SU-DHL-6 (cell line): Measurements from ENCODE around the gene COX6B2.

Source experiments
- EZH2phosphoT487 ChIP-seq: fragments of 200-600 bp; sonication (generic), shearing (Covaris generic); conservative IDR thresholded peaks from 2 replicates; pipeline ENCODE4 v1.6.1; 2018; ENCODE audit warnings: mild to moderate bottlenecking, antibody characterized with exemption, low read length, moderate library complexity, mixed read lengths
- TF ChIP-seq, protein P1 (sequence below): fragments of 200-600 bp; sonication (generic); IDR thresholded peaks from one replicate; pipeline ENCODE4 v1.5.1; 2017; ENCODE audit warnings: antibody characterized with exemption, mild to moderate bottlenecking, low read length, moderate library complexity; ENCODE audit not compliant: insufficient read depth, poor library complexity, severe bottlenecking

DNA sequence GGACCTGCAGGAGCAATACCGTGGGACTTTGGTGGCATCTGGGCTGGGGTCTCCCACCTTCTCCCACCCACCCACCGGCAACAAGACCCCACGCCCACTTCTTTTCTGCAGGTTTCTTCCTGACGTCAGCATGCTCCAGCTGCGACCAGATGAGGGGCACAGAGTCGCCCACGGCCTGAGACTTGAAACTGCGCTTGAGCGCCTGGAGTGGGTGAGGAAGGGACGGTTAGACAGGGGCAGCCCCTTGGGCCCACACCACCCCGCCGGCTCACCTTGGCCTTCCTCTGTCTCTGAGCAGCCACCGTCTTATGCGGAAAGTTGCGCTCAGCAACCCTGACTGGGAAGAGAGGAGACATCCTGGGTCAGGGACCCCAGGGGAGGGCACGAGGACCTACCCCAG is 6.4 kb upstream of the COX6B2 start:
- TF ChIP-seq, protein P1, sequence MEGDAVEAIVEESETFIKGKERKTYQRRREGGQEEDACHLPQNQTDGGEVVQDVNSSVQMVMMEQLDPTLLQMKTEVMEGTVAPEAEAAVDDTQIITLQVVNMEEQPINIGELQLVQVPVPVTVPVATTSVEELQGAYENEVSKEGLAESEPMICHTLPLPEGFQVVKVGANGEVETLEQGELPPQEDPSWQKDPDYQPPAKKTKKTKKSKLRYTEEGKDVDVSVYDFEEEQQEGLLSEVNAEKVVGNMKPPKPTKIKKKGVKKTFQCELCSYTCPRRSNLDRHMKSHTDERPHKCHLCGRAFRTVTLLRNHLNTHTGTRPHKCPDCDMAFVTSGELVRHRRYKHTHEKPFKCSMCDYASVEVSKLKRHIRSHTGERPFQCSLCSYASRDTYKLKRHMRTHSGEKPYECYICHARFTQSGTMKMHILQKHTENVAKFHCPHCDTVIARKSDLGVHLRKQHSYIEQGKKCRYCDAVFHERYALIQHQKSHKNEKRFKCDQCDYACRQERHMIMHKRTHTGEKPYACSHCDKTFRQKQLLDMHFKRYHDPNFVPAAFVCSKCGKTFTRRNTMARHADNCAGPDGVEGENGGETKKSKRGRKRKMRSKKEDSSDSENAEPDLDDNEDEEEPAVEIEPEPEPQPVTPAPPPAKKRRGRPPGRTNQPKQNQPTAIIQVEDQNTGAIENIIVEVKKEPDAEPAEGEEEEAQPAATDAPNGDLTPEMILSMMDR, result no peak
- no peak for TF ChIP-seq EZH2phosphoT487
